NB4 (cell line): ENCODE results near the gene CRYZL1.

ENCODE experiments used
- DNase-seq: peaks from one replicate; pipeline ENCODE4 v3.0.0; 2010; ENCODE audit warnings: low read depth
- H3K4me3 ChIP-seq: one replicate; pipeline ENCODE4 v1.5.1; 2011; ENCODE audit warnings: mild to moderate bottlenecking, low read depth, low read length, moderate library complexity
- CTCF ChIP-seq: IDR thresholded peaks from one replicate; pipeline ENCODE4 v1.5.1; 2012; ENCODE audit warnings: low read depth, low read length
- MAX ChIP-seq: IDR thresholded peaks from 2 replicates; pipeline ENCODE4 v1.6.1; 2011; ENCODE audit warnings: low read depth, low read length
- MYC ChIP-seq: IDR thresholded peaks from 2 replicates; pipeline ENCODE4 v1.6.1; 2011; ENCODE audit warnings: low read depth, low read length
- POLR2A ChIP-seq: IDR thresholded peaks from 2 replicates; pipeline ENCODE4 v1.6.1; 2011; ENCODE audit warnings: mild to moderate bottlenecking; ENCODE audit not compliant: insufficient read length; ENCODE audit errors: extremely low read depth

The CRYZL1 gene

GRCh38 chr21:33661146-33661545 lies 19.6 kb upstream of the CRYZL1 start:
- TF ChIP-seq MAX (no peak), MYC (no peak), POLR2A (no peak), CTCF (no peak)
- DNase-seq: no peak
- H3K4me3 ChIP-seq: no peak overlapping the region

GRCh38 chr21:33660406-33660805 lies 18.9 kb upstream of the CRYZL1 start:
- TF ChIP-seq POLR2A: no peak
- no peak for TF ChIP-seq MYC
- no peak for TF ChIP-seq CTCF
- TF ChIP-seq MAX: no peak
- H3K4me3 ChIP-seq: no peak overlapping the region
- no peak for DNase-seq

- no peak for DNase-seq
- no peak overlapping the region for H3K4me3 ChIP-seq
- no peak for TF ChIP-seq POLR2A
- no peak for TF ChIP-seq MAX
- no peak for TF ChIP-seq CTCF
- TF ChIP-seq MYC: no peak
Measured at GRCh38 chr21:33659568-33659949, 18.0 kb upstream of the CRYZL1 start.

- DNase-seq: no peak
- TF ChIP-seq MAX (no peak), MYC (no peak), POLR2A (no peak), CTCF (no peak)
- H3K4me3 ChIP-seq: no peak overlapping the region
Measured at GRCh38 chr21:33658919-33659567, 17.5 kb upstream of the CRYZL1 start.

- DNase-seq: peak; percentile 49
- TF ChIP-seq CTCF (no peak), MYC (peak; percentile 48), MAX (peak; percentile 64; the same call in 1 of the 2 replicates), POLR2A (no peak)
- no peak overlapping the region for H3K4me3 ChIP-seq
Measured at GRCh38 chr21:33657124-33657820, 15.7 kb upstream of the CRYZL1 start.
